Measurements from ENCODE around the gene KREMEN2. TPM values are rescaled to one million over a fixed set of nuclear protein-coding genes. Genes with fewer than 3 reads are reported as not detected.

Gene KREMEN2
- total RNA-seq, 1 experiment from 2014 or later: 8.4 TPM

DNA sequence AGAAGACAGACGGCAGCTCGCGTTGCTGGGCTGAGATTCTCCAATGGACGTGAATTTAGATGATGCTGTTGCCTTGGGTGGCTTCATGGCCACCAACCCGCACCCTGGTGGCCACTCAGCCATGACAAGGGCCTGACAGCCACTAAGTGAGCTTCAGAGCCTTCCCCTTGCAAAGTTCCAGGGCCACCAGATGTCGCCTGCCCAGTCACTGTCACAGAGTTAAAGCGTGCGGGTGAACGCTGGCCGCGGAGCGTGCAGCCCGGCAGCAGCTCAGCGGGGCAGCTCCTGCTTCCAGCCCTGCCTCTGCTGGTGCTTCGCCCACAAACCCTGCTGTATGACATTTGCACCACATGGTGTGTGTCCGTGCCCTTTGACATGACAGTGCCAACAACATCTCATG, 13.3 kb upstream of the KREMEN2 start:
- Histone ChIP-seq H2AFZ (no peak overlapping the region), H4K20me1 (ENCODE audit: insufficient read depth) (no peaks in the 10 kb centered on the region), H3K4me3 (no peak overlapping the region), H3K4me2 (no peak overlapping the region), H3K27ac (no peak overlapping the region), H3K9me2 (ENCODE audit: insufficient read depth) (no peaks in the 10 kb centered on the region), H3K9me3 (ENCODE audit: insufficient read depth, low read depth) (no peaks in the 10 kb centered on the region), H3K79me2 (ENCODE audit: low read depth) (no peaks in the 10 kb centered on the region), H3F3A (ENCODE audit: insufficient read depth, low read depth) (0 out of 2 replicates have a peak, but pooled peaks cover 4% of the 10 kb centered on the region), H3K36me3 (ENCODE audit: low read depth) (no peaks in the 10 kb centered on the region), H3K27me3 (ENCODE audit: insufficient read depth, low read depth) (no peaks in the 10 kb centered on the region), H3K4me1 (replicated peaks; ENCODE audit: insufficient read depth) (no peaks in the 10 kb centered on the region)
- ChIA-PET CTCF (interaction anchor here (0.6 kb wide), 1 partner anchor 32 kb away, joined by 3 read pairs; no protein-coding TSS in a partner anchor), POLR2A (ENCODE audit: unreplicated experiment) (no interaction called here)
- no peak for DNase-seq
- BruUV-seq (replicated peaks): no TSS peak
- intact Hi-C loops (cut with micrococcal nuclease; ENCODE audit: unreplicated experiment): no loop called here
- TF ChIP-seq, protein P1, sequence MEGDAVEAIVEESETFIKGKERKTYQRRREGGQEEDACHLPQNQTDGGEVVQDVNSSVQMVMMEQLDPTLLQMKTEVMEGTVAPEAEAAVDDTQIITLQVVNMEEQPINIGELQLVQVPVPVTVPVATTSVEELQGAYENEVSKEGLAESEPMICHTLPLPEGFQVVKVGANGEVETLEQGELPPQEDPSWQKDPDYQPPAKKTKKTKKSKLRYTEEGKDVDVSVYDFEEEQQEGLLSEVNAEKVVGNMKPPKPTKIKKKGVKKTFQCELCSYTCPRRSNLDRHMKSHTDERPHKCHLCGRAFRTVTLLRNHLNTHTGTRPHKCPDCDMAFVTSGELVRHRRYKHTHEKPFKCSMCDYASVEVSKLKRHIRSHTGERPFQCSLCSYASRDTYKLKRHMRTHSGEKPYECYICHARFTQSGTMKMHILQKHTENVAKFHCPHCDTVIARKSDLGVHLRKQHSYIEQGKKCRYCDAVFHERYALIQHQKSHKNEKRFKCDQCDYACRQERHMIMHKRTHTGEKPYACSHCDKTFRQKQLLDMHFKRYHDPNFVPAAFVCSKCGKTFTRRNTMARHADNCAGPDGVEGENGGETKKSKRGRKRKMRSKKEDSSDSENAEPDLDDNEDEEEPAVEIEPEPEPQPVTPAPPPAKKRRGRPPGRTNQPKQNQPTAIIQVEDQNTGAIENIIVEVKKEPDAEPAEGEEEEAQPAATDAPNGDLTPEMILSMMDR (conservative IDR thresholded peaks at IDR 0.05): no peak
- no peak for TF ChIP-seq EZH2 (IDR thresholded peaks at IDR 0.05; ENCODE audit: low read depth)

DNA sequence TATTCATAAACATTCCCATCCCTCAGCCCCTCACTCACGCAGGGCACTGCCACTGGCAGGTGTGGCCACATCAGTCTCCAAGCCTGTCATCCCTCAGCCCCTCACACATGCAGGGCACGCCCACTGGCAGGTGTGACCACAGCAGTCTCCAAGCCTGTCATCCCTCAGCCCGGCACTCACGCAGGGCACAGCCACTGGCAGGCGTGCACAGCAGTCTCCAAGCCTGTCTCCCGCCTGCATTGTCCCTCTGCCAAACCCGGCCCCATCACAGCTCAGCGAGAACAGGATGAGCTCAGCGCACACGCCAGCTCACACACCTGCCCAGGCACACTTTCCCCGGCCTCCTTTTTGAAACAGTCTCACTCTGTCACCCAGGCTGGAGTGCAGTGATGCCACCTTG, 11.4 kb upstream of the KREMEN2 start:
- Histone ChIP-seq H3K4me3 (no peak overlapping the region), H3K79me2 (ENCODE audit: low read depth) (no peaks in the 10 kb centered on the region), H3K4me2 (no peak overlapping the region), H3K27ac (no peak overlapping the region), H3K9me2 (ENCODE audit: insufficient read depth) (no peaks in the 10 kb centered on the region), H3F3A (ENCODE audit: insufficient read depth, low read depth) (no peaks in the 10 kb centered on the region), H3K36me3 (ENCODE audit: low read depth) (no peaks in the 10 kb centered on the region), H3K27me3 (ENCODE audit: insufficient read depth, low read depth) (no peaks in the 10 kb centered on the region), H2AFZ (no peak overlapping the region), H4K20me1 (ENCODE audit: insufficient read depth) (no peaks in the 10 kb centered on the region), H3K9me3 (ENCODE audit: insufficient read depth, low read depth) (no peaks in the 10 kb centered on the region), H3K4me1 (replicated peaks; ENCODE audit: insufficient read depth) (no peaks in the 10 kb centered on the region)
- intact Hi-C loops (cut with micrococcal nuclease; ENCODE audit: unreplicated experiment): no loop called here
- TF ChIP-seq, protein P1 (conservative IDR thresholded peaks at IDR 0.05): no peak
- no peak for TF ChIP-seq EZH2 (IDR thresholded peaks at IDR 0.05; ENCODE audit: low read depth)
- BruUV-seq (replicated peaks): no TSS peak
- ChIA-PET POLR2A (ENCODE audit: unreplicated experiment) (no interaction called here), CTCF (interaction anchor here (0.6 kb wide), 2 partner anchors 13 to 123 kb away, joined by 6 to 7 read pairs; no protein-coding TSS in a partner anchor)
- DNase-seq: no peak

DNA sequence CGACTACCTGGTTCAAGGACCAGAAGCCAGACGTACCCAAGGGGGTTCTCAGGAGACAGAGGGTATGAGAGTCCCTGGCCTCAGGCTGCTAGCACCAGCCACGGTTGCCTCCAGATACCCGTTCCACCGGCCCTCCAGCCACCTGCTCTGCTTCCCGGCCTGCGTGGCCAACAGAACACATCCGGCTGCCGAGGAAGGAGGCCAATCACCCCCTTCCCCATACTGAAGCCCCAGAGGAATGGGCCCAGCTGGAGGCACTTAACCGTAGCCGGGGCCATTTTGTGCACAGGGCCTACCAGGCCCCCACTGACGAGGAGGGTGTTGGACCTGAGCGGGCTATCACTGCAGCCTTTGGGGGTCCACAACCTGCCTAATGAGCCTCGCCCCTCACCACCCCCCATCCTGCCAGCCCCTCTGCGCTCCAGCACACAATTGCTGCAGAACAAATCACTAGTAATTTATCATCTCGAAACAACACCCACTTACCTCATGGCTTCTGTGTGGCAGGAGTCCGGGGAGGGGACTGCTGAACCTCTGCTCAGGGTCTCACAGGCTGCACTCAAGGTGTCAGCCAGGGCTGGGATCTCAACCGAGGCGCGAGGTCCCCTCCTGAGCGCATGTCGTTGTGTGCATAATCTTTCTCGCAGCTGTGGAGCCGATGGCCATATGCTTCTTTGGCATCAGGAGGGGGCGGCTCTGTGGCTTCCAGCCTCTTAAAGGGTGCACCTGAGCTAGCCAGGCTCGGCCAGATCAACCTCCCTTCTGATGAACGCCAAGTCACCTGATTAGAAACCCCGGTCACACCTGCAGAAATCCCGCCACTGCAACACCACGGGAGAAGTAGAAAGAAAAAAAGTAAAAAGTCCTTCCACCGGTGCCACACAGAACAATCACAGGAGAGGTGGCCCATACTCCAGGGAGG, 10.1 kb upstream of the KREMEN2 start:
- POLR2A ChIA-PET (ENCODE audit: unreplicated experiment): no interaction called here
- Histone ChIP-seq H4K20me1 (ENCODE audit: insufficient read depth) (no peaks in the 10 kb centered on the region), H3K4me2 (no peak overlapping the region), H3K9me2 (ENCODE audit: insufficient read depth) (no peaks in the 10 kb centered on the region), H3K79me2 (ENCODE audit: low read depth) (no peaks in the 10 kb centered on the region), H3K27me3 (ENCODE audit: insufficient read depth, low read depth) (no peaks in the 10 kb centered on the region), H3F3A (ENCODE audit: insufficient read depth, low read depth) (no peaks in the 10 kb centered on the region), H3K36me3 (ENCODE audit: low read depth) (no peaks in the 10 kb centered on the region), H2AFZ (no peak overlapping the region), H3K4me3 (no peak overlapping the region), H3K9me3 (ENCODE audit: insufficient read depth, low read depth) (no peaks in the 10 kb centered on the region), H3K27ac (no peak overlapping the region), H3K4me1 (replicated peaks; ENCODE audit: insufficient read depth) (no peaks in the 10 kb centered on the region)
- intact Hi-C loops (cut with micrococcal nuclease; ENCODE audit: unreplicated experiment): no loop called here
- DNase-seq: no peak
- CTCF ChIA-PET: no interaction called here
- BruUV-seq (replicated peaks): no TSS peak
- TF ChIP-seq, protein P1 (conservative IDR thresholded peaks at IDR 0.05): no peak
- no peak for TF ChIP-seq EZH2 (IDR thresholded peaks at IDR 0.05; ENCODE audit: low read depth)

Measured in PC-9 (cell line).